Activated B cell treated with CpG ODN at 0.5 μM for 24 hours (primary cell): ENCODE measurements around the gene NFYC. TPM values are rescaled to one million over a fixed set of nuclear protein-coding genes. Genes with fewer than 3 reads are reported as not detected.
A peak's percentile ranks its signal among the peaks of the same experiment; 100 is the strongest.

ENCODE experiments used
- ATAC-seq: fragments of 200-7000 bp; cut with Tn5 transposase; one replicate; pipeline ENCODE4 v1.10.0; 2021; ENCODE audit warnings: low read depth, mild to moderate bottlenecking, moderate library complexity
- CTCF ChIA-PET: fragments of 350-600 bp; sonication (Branson Sonifier 250); formaldehyde crosslinking; loops from one replicate; lab custom pipeline; 2021; ENCODE audit warnings: antibody characterized with exemption; lab: Charles Lee
- POLR2A ChIA-PET: fragments of 350-600 bp; sonication (Branson Sonifier 250); formaldehyde crosslinking; loops from one replicate; lab custom pipeline; 2021; ENCODE audit warnings: antibody characterized with exemption; lab: Charles Lee
- DNase-seq: peaks from one replicate; pipeline ENCODE4 v3.0.0; 2022
- H3K27ac Mint-ChIP-seq: one replicate; pipeline ENCODE4 v1.8.0; 2020; ENCODE audit warnings: mixed read lengths
- H3K27me3 Mint-ChIP-seq: one replicate; pipeline ENCODE4 v1.8.0; 2021; ENCODE audit warnings: mixed read lengths
- H3K36me3 Mint-ChIP-seq: one replicate; pipeline ENCODE4 v1.8.0; 2021; ENCODE audit warnings: low read depth, mixed read lengths
- H3K4me1 Mint-ChIP-seq: one replicate; pipeline ENCODE4 v1.8.0; 2021; ENCODE audit warnings: mixed read lengths
- H3K4me3 Mint-ChIP-seq: one replicate; pipeline ENCODE4 v1.8.0; 2020; ENCODE audit warnings: mild to moderate bottlenecking, mixed read lengths
- H3K9me3 Mint-ChIP-seq: one replicate; pipeline ENCODE4 v1.8.0; 2020; ENCODE audit warnings: mixed read lengths
- intact Hi-C: fragments of 100-400 bp; cut with micrococcal nuclease; formaldehyde crosslinking; loops from one replicate; pipeline ENCODE4 v1.15.1; 2024
- total RNA-seq: library from RNA; stranded (reverse); gene quantifications from 2 replicates; pipeline ENCODE4 v1.2.3, GENCODE V29; 2022
- TF ChIP-seq, protein P1 (sequence below): fragments of 200-600 bp; IDR thresholded peaks from one replicate; pipeline ENCODE4 v1.8.0; 2022; ENCODE audit warnings: antibody characterized with exemption, mild to moderate bottlenecking

Gene NFYC
- 68.7 and 76.0 TPM in 2 replicates for total RNA-seq

DNA sequence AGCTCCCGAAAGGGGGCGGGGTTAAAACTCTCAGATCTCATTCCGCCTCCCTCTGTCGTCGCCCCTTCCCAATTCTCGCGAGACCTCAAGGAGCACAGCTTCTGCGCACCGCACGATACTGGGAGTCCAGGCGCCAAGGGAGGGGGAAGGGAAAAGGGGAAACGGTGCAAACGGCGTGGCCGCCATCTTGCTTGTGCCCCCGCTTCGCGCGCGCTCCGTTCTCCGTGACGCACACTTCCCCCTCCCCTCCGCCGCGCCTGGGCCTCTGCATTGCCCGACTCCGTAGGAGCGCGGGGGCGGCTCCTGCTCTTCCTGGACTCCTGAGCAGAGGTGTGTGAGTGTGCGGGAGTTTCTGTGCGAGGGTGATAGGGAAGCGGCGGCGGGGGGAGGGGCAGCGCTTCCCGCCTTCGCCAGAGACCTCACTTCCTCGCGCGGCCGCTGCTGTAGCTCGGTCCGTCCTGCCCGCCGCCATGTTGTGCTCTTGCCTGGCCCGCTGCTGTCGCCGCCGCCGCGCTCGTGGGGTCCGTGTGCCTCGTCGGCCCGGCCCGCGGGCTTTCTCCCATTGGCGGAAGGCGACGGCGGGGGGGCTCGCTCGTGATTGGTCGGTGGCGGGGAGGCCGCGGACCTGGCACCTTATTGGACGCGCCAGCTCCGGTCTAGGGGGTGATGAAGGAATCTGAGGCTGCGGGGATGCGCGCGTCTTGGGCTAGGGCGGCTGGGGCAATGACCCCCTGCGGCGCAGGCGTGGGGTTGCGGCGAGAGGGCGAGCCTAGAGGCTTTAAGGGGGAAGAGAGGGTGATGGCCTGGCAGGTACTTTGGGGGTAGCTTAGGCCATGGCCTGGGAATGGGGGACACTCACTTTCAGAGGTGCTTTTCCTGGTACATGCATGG, at the start of gene NFYC:
TSS of gene NFYC (plus strand) at position 167 of the 891 bp plus-strand sequence. CDS start 47,140 bp downstream, outside the sequence.
- DNase-seq (peak; percentile 86), ATAC-seq (peak; percentile 81)
- intact Hi-C loops, result loop anchor here (1.0 to 10.0 kb wide), 11 partner anchors 8 to 1033 kb away; partner anchors contain the start of genes COL9A2, CTPS1, ZFP69 and ZMPSTE24
- Mint-ChIP-seq H3K27me3 (no peaks in the 10 kb centered on the region), H3K36me3 (peaks cover 39% of the 10 kb centered on the region), H3K4me3 (peak within 1 kb of the TSS; percentile 94), H3K27ac (peak within 1 kb of the TSS; percentile 94), H3K4me1 (peaks cover 70% of the 10 kb centered on the region), H3K9me3 (no peaks in the 10 kb centered on the region)
- TF ChIP-seq, protein P1, sequence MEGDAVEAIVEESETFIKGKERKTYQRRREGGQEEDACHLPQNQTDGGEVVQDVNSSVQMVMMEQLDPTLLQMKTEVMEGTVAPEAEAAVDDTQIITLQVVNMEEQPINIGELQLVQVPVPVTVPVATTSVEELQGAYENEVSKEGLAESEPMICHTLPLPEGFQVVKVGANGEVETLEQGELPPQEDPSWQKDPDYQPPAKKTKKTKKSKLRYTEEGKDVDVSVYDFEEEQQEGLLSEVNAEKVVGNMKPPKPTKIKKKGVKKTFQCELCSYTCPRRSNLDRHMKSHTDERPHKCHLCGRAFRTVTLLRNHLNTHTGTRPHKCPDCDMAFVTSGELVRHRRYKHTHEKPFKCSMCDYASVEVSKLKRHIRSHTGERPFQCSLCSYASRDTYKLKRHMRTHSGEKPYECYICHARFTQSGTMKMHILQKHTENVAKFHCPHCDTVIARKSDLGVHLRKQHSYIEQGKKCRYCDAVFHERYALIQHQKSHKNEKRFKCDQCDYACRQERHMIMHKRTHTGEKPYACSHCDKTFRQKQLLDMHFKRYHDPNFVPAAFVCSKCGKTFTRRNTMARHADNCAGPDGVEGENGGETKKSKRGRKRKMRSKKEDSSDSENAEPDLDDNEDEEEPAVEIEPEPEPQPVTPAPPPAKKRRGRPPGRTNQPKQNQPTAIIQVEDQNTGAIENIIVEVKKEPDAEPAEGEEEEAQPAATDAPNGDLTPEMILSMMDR, result no peak
- ChIA-PET CTCF (interaction anchor here (0.7 to 4.1 kb wide), 10 partner anchors 9 to 160 kb away, joined by 3 to 17 read pairs (median 4); no protein-coding TSS in a partner anchor), POLR2A (interaction anchor here (0.6 to 8.6 kb wide), 39 partner anchors 8 to 1991 kb away, joined by 3 to 306 read pairs (median 5); partner anchors contain the start of genes CAP1, CITED4, CTPS1 and RIMS3)

DNA sequence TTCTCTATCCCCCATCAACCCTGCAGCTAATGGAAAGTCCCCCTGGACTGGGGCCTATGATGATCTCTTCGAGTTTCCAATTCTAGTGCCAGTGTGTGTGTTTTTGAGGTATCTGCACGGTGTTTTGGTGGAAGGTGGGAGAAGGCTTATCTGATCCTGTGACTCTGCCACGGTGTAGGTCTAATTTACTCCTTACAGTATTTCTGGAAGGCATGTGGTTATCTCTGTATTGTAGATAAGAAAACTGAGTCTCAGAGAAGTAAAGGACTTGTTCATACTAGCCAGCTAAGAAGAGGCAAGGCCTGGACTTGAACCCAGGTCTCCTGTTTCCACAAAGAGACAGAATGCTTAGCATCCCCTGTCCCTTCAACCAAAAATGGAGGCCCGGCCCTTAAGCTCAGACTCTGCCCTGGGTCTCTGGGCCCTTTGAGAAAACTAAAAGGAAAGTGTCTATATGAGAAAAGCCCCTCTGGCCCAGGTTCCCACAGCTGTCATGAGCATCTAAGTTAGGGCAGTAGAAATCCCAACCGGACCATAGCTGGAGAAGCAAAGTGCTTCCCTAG, 46.3 kb upstream of the NFYC start:
- Mint-ChIP-seq H3K4me3 (no peak overlapping the region), H3K36me3 (no peaks in the 10 kb centered on the region), H3K4me1 (no peaks in the 10 kb centered on the region), H3K9me3 (no peaks in the 10 kb centered on the region), H3K27me3 (peaks cover 3% of the 10 kb centered on the region), H3K27ac (no peak overlapping the region)
- TF ChIP-seq, protein P1, result no peak
- intact Hi-C loops, result no loop called here
- ATAC-seq, result no peak
- CTCF ChIA-PET, result interaction anchor here (1.0 kb wide), 1 partner anchor 14 kb away, joined by 3 read pairs; no protein-coding TSS in a partner anchor
- DNase-seq, result no peak
- POLR2A ChIA-PET, result interaction anchor here (0.6 kb wide), 1 partner anchor 231 kb away, joined by 3 read pairs; no protein-coding TSS in a partner anchor

DNA sequence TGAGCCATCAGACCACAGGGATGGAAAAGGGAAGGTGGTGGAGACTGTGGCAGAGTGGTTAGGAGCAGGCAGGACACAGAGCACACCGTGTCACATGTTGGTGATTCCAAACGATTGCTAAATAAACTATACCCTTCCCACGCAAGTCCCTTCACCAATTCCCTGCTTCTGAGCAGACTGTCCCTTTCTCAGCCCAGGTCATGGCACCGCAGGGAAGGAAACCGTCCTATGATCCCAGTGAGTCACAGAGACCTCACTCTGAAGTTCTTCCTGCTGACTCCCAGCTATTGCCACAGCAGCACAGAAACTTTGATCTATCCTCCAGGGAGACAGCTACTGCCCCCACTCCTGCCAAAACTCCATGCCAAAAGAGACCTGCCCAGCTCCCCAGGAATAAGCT, 45.2 kb upstream of the NFYC start:
- H3K36me3 Mint-ChIP-seq, result no peaks in the 10 kb centered on the region
- ChIA-PET POLR2A (no interaction called here), CTCF (interaction anchor here (1.0 kb wide), 1 partner anchor 15 kb away, joined by 3 read pairs; no protein-coding TSS in a partner anchor)
- intact Hi-C loops, result no loop called here
- no peak overlapping the region for H3K27ac Mint-ChIP-seq
- no peaks in the 10 kb centered on the region for H3K4me1 Mint-ChIP-seq
- ATAC-seq, result no peak
- H3K27me3 Mint-ChIP-seq, result peaks cover 3% of the 10 kb centered on the region
- TF ChIP-seq, protein P1, result no peak
- no peak for DNase-seq
- no peak overlapping the region for H3K4me3 Mint-ChIP-seq
- H3K9me3 Mint-ChIP-seq, result no peaks in the 10 kb centered on the region

DNA sequence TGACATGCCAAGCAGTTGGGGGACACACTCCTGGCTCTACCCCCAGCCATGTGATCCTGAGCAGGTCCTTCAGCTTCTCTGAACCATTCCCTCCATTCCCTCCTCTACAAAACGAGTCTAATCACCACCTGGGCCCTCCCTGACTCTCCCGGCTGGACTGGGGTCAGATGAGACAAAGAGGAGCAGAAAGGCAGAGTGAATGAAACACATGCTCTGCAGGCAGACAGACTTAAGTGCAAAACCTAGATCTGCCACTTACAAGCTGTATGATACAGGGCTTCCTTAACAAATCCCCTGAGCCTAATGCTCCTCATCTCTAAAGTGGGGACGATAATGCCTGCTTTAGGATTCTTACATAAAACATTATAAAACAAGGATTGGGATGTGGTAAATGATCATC, 43.3 kb upstream of the NFYC start:
- Mint-ChIP-seq H3K4me1 (no peaks in the 10 kb centered on the region), H3K4me3 (no peak overlapping the region), H3K9me3 (no peaks in the 10 kb centered on the region), H3K27ac (no peak overlapping the region), H3K36me3 (no peaks in the 10 kb centered on the region), H3K27me3 (peaks cover 3% of the 10 kb centered on the region)
- ChIA-PET CTCF (no interaction called here), POLR2A (no interaction called here)
- intact Hi-C loops, result no loop called here
- TF ChIP-seq, protein P1, result no peak
- no peak for ATAC-seq
- DNase-seq, result no peak
